Pons (tissue), 1 donor: ENCODE data around the gene OST4.
A peak's percentile ranks its signal among the peaks of the same experiment; 100 is the strongest.
"Not testable (repeated sequence)": the region's sequence is repeated elsewhere in the genome, so short reads cannot be mapped to it uniquely, and the experiment has no call there.

ENCODE experiments used
- DNase-seq: peaks from one replicate; pipeline ENCODE4 v3.0.0-alpha.2; 2016; ENCODE audit warnings: low spot score

OST4 gene

GRCh38 chr2:27071277-27071989 is at the start of gene OST4:
OST4 (minus strand) TSS chr2:27071654.
- DNase-seq: peak; percentile 94

- DNase-seq: not testable (repeated sequence)
These were observed 47.8 kb upstream of the OST4 start for GRCh38 chr2:27119330-27119670.

- DNase-seq: no peak
These were observed 47.3 kb upstream of the OST4 start, which contains the start of gene CGREF1 for GRCh38 chr2:27118525-27119329. CGREF1 (minus strand) TSS chr2:27119128; CDS start chr2:27104366, 14,762 bp downstream.

- no peak for DNase-seq
These were observed 46.6 kb upstream of the OST4 start for GRCh38 chr2:27117995-27118524.

- DNase-seq: no peak
These were observed 44.1 kb upstream of the OST4 start for GRCh38 chr2:27115519-27115918.

- not testable (repeated sequence) for DNase-seq
These were observed 40.1 kb upstream of the OST4 start for GRCh38 chr2:27111392-27112078.

GRCh38 chr2:27110603-27111352 is 39.3 kb upstream of the OST4 start:
- not testable (repeated sequence) for DNase-seq

- no peak for DNase-seq
These were observed 37.6 kb upstream of the OST4 start for GRCh38 chr2:27109083-27109482.

- DNase-seq: no peak
These were observed 36.8 kb upstream of the OST4 start for GRCh38 chr2:27108221-27108620.

GRCh38 chr2:27105981-27106380 is 34.5 kb upstream of the OST4 start:
- no peak for DNase-seq

GRCh38 chr2:27102329-27102728 is 30.9 kb upstream of the OST4 start:
- no peak for DNase-seq

GRCh38 chr2:27100036-27100435 is 28.6 kb upstream of the OST4 start:
- no peak for DNase-seq

GRCh38 chr2:27099334-27099955 is 28.0 kb upstream of the OST4 start:
- DNase-seq: no peak

- DNase-seq: no peak
These were observed 25.9 kb upstream of the OST4 start for GRCh38 chr2:27097341-27097740.

GRCh38 chr2:27096748-27097297 is 25.4 kb upstream of the OST4 start:
- no peak for DNase-seq

- DNase-seq: peak; percentile 67
These were observed 24.5 kb upstream of the OST4 start for GRCh38 chr2:27095745-27096651.

GRCh38 chr2:27095427-27095744 is 23.9 kb upstream of the OST4 start:
- no peak for DNase-seq

- no peak for DNase-seq
These were observed 23.0 kb upstream of the OST4 start for GRCh38 chr2:27094353-27094984.
